Dendritic cell treated with granulocyte-macrophage colony-stimulating factor and Interleukin-4, amounts not matched to agents 40 ng/mL and 50 ng/mL, for 4 days (primary cell): ENCODE data around the gene SGCA.

ENCODE experiments used
- H3K27ac Mint-ChIP-seq: one replicate; pipeline ENCODE4 v1.8.0; 2022; ENCODE audit warnings: mild to moderate bottlenecking, mixed read lengths
- H3K27me3 Mint-ChIP-seq: one replicate; pipeline ENCODE4 v1.8.0; 2022; ENCODE audit warnings: mild to moderate bottlenecking, mixed read lengths
- H3K36me3 Mint-ChIP-seq: one replicate; pipeline ENCODE4 v1.8.0; 2022; ENCODE audit warnings: low read depth, mixed read lengths
- H3K4me1 Mint-ChIP-seq: one replicate; pipeline ENCODE4 v1.8.0; 2022; ENCODE audit warnings: low read depth, mixed read lengths
- H3K4me3 Mint-ChIP-seq: one replicate; pipeline ENCODE4 v1.8.0; 2022; ENCODE audit warnings: mild to moderate bottlenecking, moderate library complexity, mixed read lengths
- H3K9me3 Mint-ChIP-seq: one replicate; pipeline ENCODE4 v1.8.0; 2022; ENCODE audit warnings: mixed read lengths
- intact Hi-C: fragments of 100-400 bp; cut with micrococcal nuclease; formaldehyde crosslinking; loops from one replicate; pipeline ENCODE4 v1.15.0; 2022

The SGCA gene

GRCh38 chr17:50141026-50141744 is 24.6 kb upstream of the SGCA start:
- Mint-ChIP-seq H3K4me3 (no peak overlapping the region), H3K36me3 (peaks cover 100% of the 10 kb centered on the region), H3K27me3 (no peaks in the 10 kb centered on the region), H3K27ac (peak overlapping the region; percentile 48), H3K9me3 (peaks cover 7% of the 10 kb centered on the region), H3K4me1 (peaks cover 91% of the 10 kb centered on the region)
- intact Hi-C loops: no loop called here

GRCh38 chr17:50141745-50142110 is 24.1 kb upstream of the SGCA start:
- no peaks in the 10 kb centered on the region for H3K27me3 Mint-ChIP-seq
- H3K9me3 Mint-ChIP-seq: peaks cover 7% of the 10 kb centered on the region
- peaks cover 100% of the 10 kb centered on the region for H3K36me3 Mint-ChIP-seq
- intact Hi-C loops: no loop called here
- peak overlapping the region; percentile 8 for H3K27ac Mint-ChIP-seq
- no peak overlapping the region for H3K4me3 Mint-ChIP-seq
- H3K4me1 Mint-ChIP-seq: peaks cover 91% of the 10 kb centered on the region

GRCh38 chr17:50143461-50144176 is 22.2 kb upstream of the SGCA start:
- no peak overlapping the region for H3K4me3 Mint-ChIP-seq
- peaks cover 100% of the 10 kb centered on the region for H3K36me3 Mint-ChIP-seq
- H3K9me3 Mint-ChIP-seq: peaks cover 7% of the 10 kb centered on the region
- intact Hi-C loops: no loop called here
- no peak overlapping the region for H3K27ac Mint-ChIP-seq
- peaks cover 86% of the 10 kb centered on the region for H3K4me1 Mint-ChIP-seq
- no peaks in the 10 kb centered on the region for H3K27me3 Mint-ChIP-seq

- no peaks in the 10 kb centered on the region for H3K27me3 Mint-ChIP-seq
- H3K4me1 Mint-ChIP-seq: peaks cover 83% of the 10 kb centered on the region
- peaks cover 7% of the 10 kb centered on the region for H3K9me3 Mint-ChIP-seq
- peak overlapping the region; percentile 55 for H3K27ac Mint-ChIP-seq
- H3K4me3 Mint-ChIP-seq: no peak overlapping the region
- H3K36me3 Mint-ChIP-seq: peaks cover 100% of the 10 kb centered on the region
- intact Hi-C loops: no loop called here
These were observed 21.4 kb upstream of the SGCA start for GRCh38 chr17:50144355-50144754.

- peak overlapping the region; percentile 89 for H3K4me3 Mint-ChIP-seq
- peaks cover 5% of the 10 kb centered on the region for H3K9me3 Mint-ChIP-seq
- H3K27ac Mint-ChIP-seq: peak overlapping the region; percentile 55
- peaks cover 100% of the 10 kb centered on the region for H3K36me3 Mint-ChIP-seq
- H3K27me3 Mint-ChIP-seq: no peaks in the 10 kb centered on the region
- intact Hi-C loops: loop anchor here (5.0 kb wide), 1 partner anchor 202 kb away; the partner anchor contains the start of gene XYLT2
- peaks cover 76% of the 10 kb centered on the region for H3K4me1 Mint-ChIP-seq
These were observed 20.8 kb upstream of the SGCA start for GRCh38 chr17:50144845-50145531.

GRCh38 chr17:50145532-50146229 is 20.1 kb upstream of the SGCA start:
- H3K36me3 Mint-ChIP-seq: peaks cover 97% of the 10 kb centered on the region

GRCh38 chr17:50146230-50146926 is 19.4 kb upstream of the SGCA start:
- Mint-ChIP-seq H3K27me3 (no peaks in the 10 kb centered on the region), H3K4me1 (peaks cover 62% of the 10 kb centered on the region), H3K9me3 (no peaks in the 10 kb centered on the region), H3K36me3 (peaks cover 92% of the 10 kb centered on the region), H3K4me3 (peak overlapping the region; percentile 89), H3K27ac (peak overlapping the region; percentile 80)
- intact Hi-C loops: loop anchor here (5.0 kb wide), 1 partner anchor 201 kb away; the partner anchor contains the start of gene XYLT2

More at GRCh38 chr17:50145532-50146229, 20.1 kb upstream of the SGCA start:
- intact Hi-C loops: loop anchor here (5.0 kb wide), 1 partner anchor 202 kb away; the partner anchor contains the start of gene XYLT2
- peak overlapping the region; percentile 24 for H3K27ac Mint-ChIP-seq
- no peaks in the 10 kb centered on the region for H3K27me3 Mint-ChIP-seq
- peak overlapping the region; percentile 89 for H3K4me3 Mint-ChIP-seq
- H3K9me3 Mint-ChIP-seq: no peaks in the 10 kb centered on the region
- H3K4me1 Mint-ChIP-seq: peaks cover 69% of the 10 kb centered on the region

GRCh38 chr17:50146927-50147665 is 18.7 kb upstream of the SGCA start:
- Mint-ChIP-seq H3K4me1 (peaks cover 59% of the 10 kb centered on the region), H3K27ac (peak overlapping the region; percentile 80), H3K9me3 (no peaks in the 10 kb centered on the region), H3K36me3 (peaks cover 85% of the 10 kb centered on the region), H3K4me3 (peak overlapping the region; percentile 89), H3K27me3 (no peaks in the 10 kb centered on the region)
- intact Hi-C loops: loop anchor here (5.0 kb wide), 1 partner anchor 200 kb away; the partner anchor contains the start of gene XYLT2

GRCh38 chr17:50147841-50148225 is 18.0 kb upstream of the SGCA start:
- peak overlapping the region; percentile 80 for H3K27ac Mint-ChIP-seq
- intact Hi-C loops: loop anchor here (1.0 to 5.0 kb wide), 2 partner anchors 8 to 199 kb away; partner anchors contain the start of gene XYLT2
- no peaks in the 10 kb centered on the region for H3K9me3 Mint-ChIP-seq
- peaks cover 59% of the 10 kb centered on the region for H3K4me1 Mint-ChIP-seq
- H3K27me3 Mint-ChIP-seq: no peaks in the 10 kb centered on the region
- peaks cover 78% of the 10 kb centered on the region for H3K36me3 Mint-ChIP-seq
- H3K4me3 Mint-ChIP-seq: peak overlapping the region; percentile 89

GRCh38 chr17:50148226-50149090 is 17.3 kb upstream of the SGCA start:
- intact Hi-C loops: loop anchor here (1.0 to 5.0 kb wide), 2 partner anchors 8 to 199 kb away; partner anchors contain the start of gene XYLT2
- Mint-ChIP-seq H3K4me3 (peak overlapping the region; percentile 89), H3K27me3 (no peaks in the 10 kb centered on the region), H3K4me1 (peaks cover 56% of the 10 kb centered on the region), H3K9me3 (no peaks in the 10 kb centered on the region), H3K27ac (peak overlapping the region; percentile 80), H3K36me3 (peaks cover 71% of the 10 kb centered on the region)

- intact Hi-C loops: loop anchor here (5.0 kb wide), 1 partner anchor 198 kb away; the partner anchor contains the start of gene XYLT2
- Mint-ChIP-seq H3K27me3 (no peaks in the 10 kb centered on the region), H3K27ac (peak overlapping the region; percentile 80), H3K4me3 (peak overlapping the region; percentile 89), H3K36me3 (peaks cover 65% of the 10 kb centered on the region), H3K4me1 (peaks cover 56% of the 10 kb centered on the region), H3K9me3 (no peaks in the 10 kb centered on the region)
These were observed 16.8 kb upstream of the SGCA start for GRCh38 chr17:50149091-50149416.
